HepG2 (cell line): ENCODE results near the gene MED23.

ENCODE experiments used
- BCL3 ChIP-seq: sonication (generic); formaldehyde crosslinking; IDR thresholded peaks from 2 replicates; pipeline ENCODE4 v1.5.1; 2020; ENCODE audit warnings: mild to moderate bottlenecking, missing genetic modification reagents, moderate library complexity
- CREB1 ChIP-seq, 2 experiments: fragments of 450-650 bp in 1 of 2; IDR thresholded peaks; 2 replicates each; pipeline ENCODE4 v1.6.1; 2016 to 2017; ENCODE audit warnings: control low read depth in 1 of 2, mild to moderate bottlenecking in 1 of 2, missing compliant biosample characterization in 1 of 2, missing genetic modification characterization in 1 of 2
- FOXP1 ChIP-seq, 2 experiments: fragments of 450-650 bp in 1 of 2; IDR thresholded peaks; 2 replicates each; pipeline ENCODE4 v1.6.1; 2017 to 2018; ENCODE audit warnings: antibody characterized with exemption in 1 of 2
- HNRNPUL1 ChIP-seq: fragments of 200-400 bp; formaldehyde crosslinking; IDR thresholded peaks from 2 replicates; pipeline ENCODE4 v1.6.1; 2017; ENCODE audit warnings: low read depth, mild to moderate bottlenecking, low read length, moderate library complexity
- MLX ChIP-seq: IDR thresholded peaks from 2 replicates; pipeline ENCODE4 v1.6.1; 2016
- POLR2A ChIP-seq, 2 experiments: IDR thresholded peaks; 2 replicates each; pipeline ENCODE4 v1.6.1; 2011; ENCODE audit warnings: low read depth in 2 of 2, low read length in 2 of 2, mild to moderate bottlenecking in 1 of 2, moderate library complexity in 1 of 2; ENCODE audit not compliant: insufficient read depth in 1 of 2
- ZBTB2 ChIP-seq: sonication (generic); formaldehyde crosslinking; IDR thresholded peaks from 2 replicates; pipeline ENCODE4 v1.8.0; 2022; ENCODE audit warnings: low read depth, missing genetic modification reagents
- ZBTB49 ChIP-seq: sonication (generic); formaldehyde crosslinking; IDR thresholded peaks from 2 replicates; pipeline ENCODE4 v1.4.0; 2020; ENCODE audit warnings: missing genetic modification reagents, borderline replicate concordance
- ZFP36 ChIP-seq: fragments of 150-350 bp; IDR thresholded peaks from 2 replicates; pipeline ENCODE4 v1.6.1; 2018; ENCODE audit warnings: borderline replicate concordance, low read length, low read depth; ENCODE audit not compliant: partially characterized antibody
- TF ChIP-seq, protein P1 (sequence below): sonication (generic); formaldehyde crosslinking; IDR thresholded peaks from 2 replicates; pipeline ENCODE4 v1.4.0; 2020; ENCODE audit warnings: mild to moderate bottlenecking, missing genetic modification reagents
- TF ChIP-seq, protein P2 (sequence below): sonication (generic); formaldehyde crosslinking; IDR thresholded peaks from 2 replicates; pipeline ENCODE4 v1.4.0; 2020; ENCODE audit warnings: missing genetic modification reagents
- TF ChIP-seq, protein P3 (sequence below): sonication (generic); formaldehyde crosslinking; IDR thresholded peaks from 2 replicates; pipeline ENCODE4 v1.4.0; 2020; ENCODE audit warnings: missing genetic modification reagents
- TF ChIP-seq, protein P4 (sequence below): sonication (generic); formaldehyde crosslinking; IDR thresholded peaks from 2 replicates; pipeline ENCODE4 v1.8.1; 2022; ENCODE audit warnings: low read depth, mild to moderate bottlenecking, missing genetic modification reagents

- TF ChIP-seq, protein P1, sequence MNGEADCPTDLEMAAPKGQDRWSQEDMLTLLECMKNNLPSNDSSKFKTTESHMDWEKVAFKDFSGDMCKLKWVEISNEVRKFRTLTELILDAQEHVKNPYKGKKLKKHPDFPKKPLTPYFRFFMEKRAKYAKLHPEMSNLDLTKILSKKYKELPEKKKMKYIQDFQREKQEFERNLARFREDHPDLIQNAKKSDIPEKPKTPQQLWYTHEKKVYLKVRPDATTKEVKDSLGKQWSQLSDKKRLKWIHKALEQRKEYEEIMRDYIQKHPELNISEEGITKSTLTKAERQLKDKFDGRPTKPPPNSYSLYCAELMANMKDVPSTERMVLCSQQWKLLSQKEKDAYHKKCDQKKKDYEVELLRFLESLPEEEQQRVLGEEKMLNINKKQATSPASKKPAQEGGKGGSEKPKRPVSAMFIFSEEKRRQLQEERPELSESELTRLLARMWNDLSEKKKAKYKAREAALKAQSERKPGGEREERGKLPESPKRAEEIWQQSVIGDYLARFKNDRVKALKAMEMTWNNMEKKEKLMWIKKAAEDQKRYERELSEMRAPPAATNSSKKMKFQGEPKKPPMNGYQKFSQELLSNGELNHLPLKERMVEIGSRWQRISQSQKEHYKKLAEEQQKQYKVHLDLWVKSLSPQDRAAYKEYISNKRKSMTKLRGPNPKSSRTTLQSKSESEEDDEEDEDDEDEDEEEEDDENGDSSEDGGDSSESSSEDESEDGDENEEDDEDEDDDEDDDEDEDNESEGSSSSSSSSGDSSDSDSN (CRISPR knock-in tag): no peak
- TF ChIP-seq BCL3 (CRISPR knock-in tag) (no peak), ZBTB49 (no peak), CREB1 (IDR thresholded peaks at IDR 0.05) (no peak), CREB1 (CRISPR knock-in tag; IDR thresholded peaks at IDR 0.05) (no peak), HNRNPUL1 (no peak), FOXP1 (IDR thresholded peaks at IDR 0.05) (no peak), FOXP1 (CRISPR knock-in tag; IDR thresholded peaks at IDR 0.05) (no peak), POLR2A (IDR thresholded peaks at IDR 0.05; ENCODE audit: insufficient read depth in 1 of 2, low read depth in 2 of 2, low read length in 2 of 2) (no peak), MLX (CRISPR knock-in tag) (no peak), ZBTB2 (CRISPR knock-in tag) (no peak), ZFP36 (no peak)
- TF ChIP-seq, protein P2, sequence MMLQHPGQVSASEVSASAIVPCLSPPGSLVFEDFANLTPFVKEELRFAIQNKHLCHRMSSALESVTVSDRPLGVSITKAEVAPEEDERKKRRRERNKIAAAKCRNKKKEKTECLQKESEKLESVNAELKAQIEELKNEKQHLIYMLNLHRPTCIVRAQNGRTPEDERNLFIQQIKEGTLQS: no peak
- TF ChIP-seq, protein P3, sequence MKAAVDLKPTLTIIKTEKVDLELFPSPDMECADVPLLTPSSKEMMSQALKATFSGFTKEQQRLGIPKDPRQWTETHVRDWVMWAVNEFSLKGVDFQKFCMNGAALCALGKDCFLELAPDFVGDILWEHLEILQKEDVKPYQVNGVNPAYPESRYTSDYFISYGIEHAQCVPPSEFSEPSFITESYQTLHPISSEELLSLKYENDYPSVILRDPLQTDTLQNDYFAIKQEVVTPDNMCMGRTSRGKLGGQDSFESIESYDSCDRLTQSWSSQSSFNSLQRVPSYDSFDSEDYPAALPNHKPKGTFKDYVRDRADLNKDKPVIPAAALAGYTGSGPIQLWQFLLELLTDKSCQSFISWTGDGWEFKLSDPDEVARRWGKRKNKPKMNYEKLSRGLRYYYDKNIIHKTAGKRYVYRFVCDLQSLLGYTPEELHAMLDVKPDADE (CRISPR knock-in tag): no peak
- TF ChIP-seq, protein P4, sequence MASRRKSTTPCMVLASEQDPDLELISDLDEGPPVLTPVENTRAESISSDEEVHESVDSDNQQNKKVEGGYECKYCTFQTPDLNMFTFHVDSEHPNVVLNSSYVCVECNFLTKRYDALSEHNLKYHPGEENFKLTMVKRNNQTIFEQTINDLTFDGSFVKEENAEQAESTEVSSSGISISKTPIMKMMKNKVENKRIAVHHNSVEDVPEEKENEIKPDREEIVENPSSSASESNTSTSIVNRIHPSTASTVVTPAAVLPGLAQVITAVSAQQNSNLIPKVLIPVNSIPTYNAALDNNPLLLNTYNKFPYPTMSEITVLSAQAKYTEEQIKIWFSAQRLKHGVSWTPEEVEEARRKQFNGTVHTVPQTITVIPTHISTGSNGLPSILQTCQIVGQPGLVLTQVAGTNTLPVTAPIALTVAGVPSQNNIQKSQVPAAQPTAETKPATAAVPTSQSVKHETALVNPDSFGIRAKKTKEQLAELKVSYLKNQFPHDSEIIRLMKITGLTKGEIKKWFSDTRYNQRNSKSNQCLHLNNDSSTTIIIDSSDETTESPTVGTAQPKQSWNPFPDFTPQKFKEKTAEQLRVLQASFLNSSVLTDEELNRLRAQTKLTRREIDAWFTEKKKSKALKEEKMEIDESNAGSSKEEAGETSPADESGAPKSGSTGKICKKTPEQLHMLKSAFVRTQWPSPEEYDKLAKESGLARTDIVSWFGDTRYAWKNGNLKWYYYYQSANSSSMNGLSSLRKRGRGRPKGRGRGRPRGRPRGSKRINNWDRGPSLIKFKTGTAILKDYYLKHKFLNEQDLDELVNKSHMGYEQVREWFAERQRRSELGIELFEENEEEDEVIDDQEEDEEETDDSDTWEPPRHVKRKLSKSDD: no peak
Observed at GRCh38 chr6:131523988-131524673, 103.9 kb downstream of the MED23 start.
